ENCODE measurements around the gene CHPT1.

GRCh38 chr12:101727098-101727497 lies 29.7 kb downstream of the CHPT1 start:
- no peak for TF ChIP-seq POLR2A (IDR thresholded peaks at IDR 0.05)
- TF ChIP-seq CTCF (IDR thresholded peaks at IDR 0.05): no peak
